ENCODE measurements around the gene PAK6. TPM values are rescaled to one million over a fixed set of nuclear protein-coding genes. Genes with fewer than 3 reads are reported as not detected.

Gene PAK6
- total RNA-seq, 1 experiment from 2014 or later = 30.4 TPM

DNA sequence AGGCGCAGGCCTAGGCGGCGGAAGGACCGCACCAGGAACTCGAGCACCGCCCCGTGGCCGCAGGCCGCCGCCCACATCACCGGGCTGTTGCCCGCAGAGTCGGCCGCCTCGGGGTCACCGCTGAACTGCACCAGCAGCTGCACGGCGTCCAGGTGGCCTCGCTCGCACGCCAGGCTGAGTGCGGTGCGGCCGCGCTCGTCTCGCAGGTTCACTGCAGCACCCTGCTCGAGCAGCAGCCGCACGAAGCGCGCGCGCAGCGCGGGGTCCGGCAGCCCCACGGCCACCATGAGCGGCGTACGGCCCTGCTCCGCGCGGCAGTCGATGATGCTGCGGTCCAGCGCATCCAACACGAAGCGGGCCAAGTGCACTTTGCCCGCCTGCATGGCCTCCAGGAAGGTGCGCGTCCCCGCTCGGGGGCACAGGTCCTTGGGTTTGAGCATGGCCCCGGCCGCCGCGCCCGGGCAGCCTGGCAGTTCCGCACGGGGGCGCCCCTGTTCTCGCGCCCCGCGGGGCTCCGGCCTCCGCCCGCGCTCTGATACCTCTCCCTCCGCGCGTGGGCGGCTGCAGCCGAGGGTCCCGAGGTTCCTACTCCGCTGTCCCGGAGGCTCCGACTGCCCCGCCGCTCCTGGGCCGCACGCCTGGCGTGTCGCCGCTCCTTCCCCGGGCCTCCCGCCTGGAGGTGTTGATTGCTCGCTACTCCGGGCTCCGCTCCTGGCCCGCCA is 43.4 kb downstream of the PAK6 start:
- intact Hi-C loops (cut with micrococcal nuclease) = no loop called here
- TF ChIP-seq EZH2 (IDR thresholded peaks at IDR 0.05; ENCODE audit: low read length, unreplicated experiment) = no peak
- TF ChIP-seq EZH2phosphoT487 (IDR thresholded peaks at IDR 0.05; ENCODE audit: borderline replicate concordance, low read length) = peak; percentile 37; the same call in 1 of the 2 replicates
- TF ChIP-seq, protein P1, sequence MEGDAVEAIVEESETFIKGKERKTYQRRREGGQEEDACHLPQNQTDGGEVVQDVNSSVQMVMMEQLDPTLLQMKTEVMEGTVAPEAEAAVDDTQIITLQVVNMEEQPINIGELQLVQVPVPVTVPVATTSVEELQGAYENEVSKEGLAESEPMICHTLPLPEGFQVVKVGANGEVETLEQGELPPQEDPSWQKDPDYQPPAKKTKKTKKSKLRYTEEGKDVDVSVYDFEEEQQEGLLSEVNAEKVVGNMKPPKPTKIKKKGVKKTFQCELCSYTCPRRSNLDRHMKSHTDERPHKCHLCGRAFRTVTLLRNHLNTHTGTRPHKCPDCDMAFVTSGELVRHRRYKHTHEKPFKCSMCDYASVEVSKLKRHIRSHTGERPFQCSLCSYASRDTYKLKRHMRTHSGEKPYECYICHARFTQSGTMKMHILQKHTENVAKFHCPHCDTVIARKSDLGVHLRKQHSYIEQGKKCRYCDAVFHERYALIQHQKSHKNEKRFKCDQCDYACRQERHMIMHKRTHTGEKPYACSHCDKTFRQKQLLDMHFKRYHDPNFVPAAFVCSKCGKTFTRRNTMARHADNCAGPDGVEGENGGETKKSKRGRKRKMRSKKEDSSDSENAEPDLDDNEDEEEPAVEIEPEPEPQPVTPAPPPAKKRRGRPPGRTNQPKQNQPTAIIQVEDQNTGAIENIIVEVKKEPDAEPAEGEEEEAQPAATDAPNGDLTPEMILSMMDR (conservative IDR thresholded peaks at IDR 0.05; ENCODE audit: low read depth, low read length) = peak; percentile 70
- Histone ChIP-seq H3K4me1 (ENCODE audit: insufficient read depth, low read length) (no peaks in the 10 kb centered on the region), H3K27ac (ENCODE audit: low read length) (no peak overlapping the region), H3K79me2 (ENCODE audit: low read length) (no peaks in the 10 kb centered on the region), H2AFZ (ENCODE audit: low read length) (peak overlapping the region; percentile 96), H4K20me1 (ENCODE audit: low read length) (no peaks in the 10 kb centered on the region), H3K9me3 (ENCODE audit: low read length) (no peaks in the 10 kb centered on the region), H3K36me3 (ENCODE audit: low read depth, low read length) (no peaks in the 10 kb centered on the region), H3K4me2 (ENCODE audit: low read length) (peak overlapping the region; percentile 98), H3K4me3 (ENCODE audit: low read length) (peak overlapping the region; percentile 83), H3F3A (ENCODE audit: low read length, unreplicated experiment) (no peaks in the 10 kb centered on the region), H3K27me3 (ENCODE audit: low read length) (no peaks in the 10 kb centered on the region), H3K9me2 (replicated peaks; ENCODE audit: low read length) (no peaks in the 10 kb centered on the region), H3K9ac (ENCODE audit: low read length) (no peak overlapping the region)
- ATAC-seq (peak; percentile 52), DNase-seq (peak; percentile 43)
- BruUV-seq (replicated peaks) = no TSS peak
- ChIA-PET CTCF (no interaction called here), POLR2A (ENCODE audit: unreplicated experiment) (no interaction called here)

DNA sequence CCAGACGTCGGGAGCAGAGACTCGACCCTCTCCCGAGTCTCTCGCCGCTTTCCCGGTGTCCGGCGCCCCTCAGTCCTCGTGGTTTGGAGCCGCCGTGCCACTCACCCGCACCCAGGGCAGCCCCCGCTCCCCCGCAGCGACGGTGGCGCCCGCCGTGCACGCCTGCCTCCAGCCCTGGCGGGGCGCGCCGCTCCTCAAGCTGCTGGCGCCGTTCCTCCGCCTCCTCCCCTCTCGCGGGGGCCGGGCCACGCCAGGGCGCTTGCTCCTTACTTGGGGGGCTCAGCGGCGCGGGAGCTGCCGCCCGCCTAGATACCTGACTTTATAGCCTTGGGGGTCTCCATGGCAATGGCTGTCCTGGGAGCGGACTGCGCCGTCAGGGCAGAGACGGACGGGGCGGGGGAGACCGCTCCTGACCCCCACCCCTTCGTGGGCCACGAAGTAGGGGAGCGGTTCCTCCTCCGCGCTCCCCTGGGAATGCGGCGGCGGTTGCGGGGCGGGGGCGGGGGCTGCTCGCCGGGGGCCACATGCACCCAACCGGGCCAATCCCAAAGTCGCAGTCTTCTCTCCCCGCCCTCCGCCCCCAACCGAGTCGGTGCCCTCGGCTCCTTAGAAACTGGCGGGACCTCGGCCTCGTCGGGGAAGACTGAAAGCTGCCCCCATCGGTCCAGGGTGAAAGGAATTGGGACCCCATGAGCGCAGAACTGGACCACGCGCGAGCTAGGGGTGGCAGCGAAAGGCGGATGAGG is 44.2 kb downstream of the PAK6 start, which contains the start of gene ANKRD63:
Gene ANKRD63 (minus strand): TSS at position 196 of the 746 bp plus-strand sequence. CDS start 478 bp downstream, outside the sequence.
- TF ChIP-seq, protein P1 (conservative IDR thresholded peaks at IDR 0.05; ENCODE audit: low read depth, low read length) = no peak
- no peak for TF ChIP-seq EZH2 (IDR thresholded peaks at IDR 0.05; ENCODE audit: low read length, unreplicated experiment)
- no peak for TF ChIP-seq EZH2phosphoT487 (IDR thresholded peaks at IDR 0.05; ENCODE audit: borderline replicate concordance, low read length)
- no peaks in the 10 kb centered on the region for H3K27me3 ChIP-seq (ENCODE audit: low read length)
- no peaks in the 10 kb centered on the region for H3K9me3 ChIP-seq (ENCODE audit: low read length)
- H3K4me2 ChIP-seq (ENCODE audit: low read length) = peak within 1 kb of the TSS; percentile 98
- ATAC-seq (peak; percentile 21), DNase-seq (peak; percentile 20)
- CTCF ChIA-PET = no interaction called here
- intact Hi-C loops (cut with micrococcal nuclease) = no loop called here
- H3K4me1 ChIP-seq (ENCODE audit: insufficient read depth, low read length) = no peaks in the 10 kb centered on the region
- H3F3A ChIP-seq (ENCODE audit: low read length, unreplicated experiment) = no peaks in the 10 kb centered on the region
- BruUV-seq (replicated peaks) = no TSS peak
- no peaks in the 10 kb centered on the region for H4K20me1 ChIP-seq (ENCODE audit: low read length)
- no peak within 1 kb of the TSS for H3K27ac ChIP-seq (ENCODE audit: low read length)
- H3K9ac ChIP-seq (ENCODE audit: low read length) = no peak within 1 kb of the TSS
- no peaks in the 10 kb centered on the region for H3K79me2 ChIP-seq (ENCODE audit: low read length)
- POLR2A ChIA-PET (ENCODE audit: unreplicated experiment) = no interaction called here
- no peaks in the 10 kb centered on the region for H3K9me2 ChIP-seq (replicated peaks; ENCODE audit: low read length)
- H2AFZ ChIP-seq (ENCODE audit: low read length) = peak within 1 kb of the TSS; percentile 96
- peak within 1 kb of the TSS; percentile 83 for H3K4me3 ChIP-seq (ENCODE audit: low read length)
- no peaks in the 10 kb centered on the region for H3K36me3 ChIP-seq (ENCODE audit: low read depth, low read length)
